ENCODE data around the gene BLOC1S6. TPM values are rescaled to one million over a fixed set of nuclear protein-coding genes. Genes with fewer than 3 reads are reported as not detected.

Gene BLOC1S6
- total and polyA plus RNA-seq, 2 of the 13 experiments (the other 11 are each of a cell fraction or from before 2014, with no cell fraction given): 11.8 to 44.3 TPM

- TF ChIP-seq ATM (IDR thresholded peaks at IDR 0.05; ENCODE audit: borderline replicate concordance): no peak
- peak; percentile 31; the same call in 1 of the 2 replicates for TF ChIP-seq NFE2L1 (CRISPR knock-in tag; IDR thresholded peaks at IDR 0.05; ENCODE audit: borderline replicate concordance)
- no peak for TF ChIP-seq ZNF234 (CRISPR knock-in tag; conservative IDR thresholded peaks at IDR 0.05)
- TF ChIP-seq ETV5 (CRISPR knock-in tag; IDR thresholded peaks at IDR 0.05; ENCODE audit: borderline replicate concordance): peak; percentile 76
- TF ChIP-seq TOPORS (CRISPR knock-in tag; IDR thresholded peaks at IDR 0.05): no peak
- no peak for TF ChIP-seq PRDM10 (CRISPR knock-in tag; IDR thresholded peaks at IDR 0.05; ENCODE audit: low read depth)
- TF ChIP-seq RELA (CRISPR knock-in tag; IDR thresholded peaks at IDR 0.05): no peak
- no peak for TF ChIP-seq PHB2 (IDR thresholded peaks at IDR 0.05; ENCODE audit: partially characterized antibody)
- TF ChIP-seq POGZ (CRISPR knock-in tag; IDR thresholded peaks at IDR 0.05): peak; percentile 77
- no peak for TF ChIP-seq MEIS1 (CRISPR knock-in tag; IDR thresholded peaks at IDR 0.05; ENCODE audit: borderline replicate concordance)
- TF ChIP-seq ZNF503 (CRISPR knock-in tag; IDR thresholded peaks at IDR 0.05): no peak
- TF ChIP-seq GPBP1L1 (CRISPR knock-in tag; IDR thresholded peaks at IDR 0.05): no peak
- TF ChIP-seq ZNF232 (CRISPR knock-in tag; IDR thresholded peaks at IDR 0.05; ENCODE audit: borderline replicate concordance): no peak
- TF ChIP-seq RNF219 (CRISPR knock-in tag; IDR thresholded peaks at IDR 0.05): no peak
- TF ChIP-seq FOXA3 (CRISPR knock-in tag; IDR thresholded peaks at IDR 0.05): peak; percentile 26; the same call in 1 of the 2 replicates
- peak; percentile 21; the same call in 1 of the 2 replicates for TF ChIP-seq ZNF772 (CRISPR knock-in tag; IDR thresholded peaks at IDR 0.05)
- TF ChIP-seq SMARCE1 (IDR thresholded peaks at IDR 0.05; ENCODE audit: borderline replicate concordance): no peak
- peak; percentile 51; the same call in 1 of the 2 replicates for TF ChIP-seq ETV6 (CRISPR knock-in tag; conservative IDR thresholded peaks at IDR 0.05)
Measured at GRCh38 chr15:45634432-45635190, 47.4 kb downstream of the BLOC1S6 start, which contains the start of gene SQOR (continued).

Measured in HepG2 (cell line).